BJ (cell line): ENCODE data around the gene ENOSF1. TPM values are rescaled to one million over a fixed set of nuclear protein-coding genes. Genes with fewer than 3 reads are reported as not detected.

ENCODE experiments used
- CTCF ChIA-PET: fragments of 350-600 bp; formaldehyde crosslinking; extraction: SDS; loops from one replicate; lab custom pipeline; 2021; ENCODE audit warnings: antibody characterized with exemption, inconsistent platforms; lab: Yijun Ruan, JAX
- POLR2A ChIA-PET: fragments of 300-600 bp; sonication (Branson Sonifier 250); formaldehyde crosslinking; extraction: SDS; loops from one replicate; lab custom pipeline; 2021; ENCODE audit warnings: antibody characterized with exemption; lab: Charles Lee
- DNase-seq: peaks from one replicate; pipeline ENCODE4 v3.0.0-alpha.2; 2011; ENCODE audit warnings: low read depth
- H3K27me3 ChIP-seq: 2 replicates; pipeline ENCODE4 v1.6.0; 2011; ENCODE audit warnings: low read length; ENCODE audit not compliant: control insufficient read depth, insufficient read depth
- H3K36me3 ChIP-seq: 2 replicates; pipeline ENCODE4 v1.5.1; 2011; ENCODE audit warnings: low read length; ENCODE audit not compliant: control insufficient read depth, insufficient read depth
- H3K4me3 ChIP-seq: 2 replicates; pipeline ENCODE4 v1.5.1; 2011; ENCODE audit warnings: low read depth, mild to moderate bottlenecking, control low read depth, low read length
- polyA plus RNA-seq: library from polyadenylated mRNA; depleted of rRNA; stranded (reverse); fragments of >200 nt; gene quantifications from 2 replicates; pipeline ENCODE4 v1.2.3, GENCODE V29; 2011
- TF ChIP-seq, protein P1 (sequence below): IDR thresholded peaks from 2 replicates; pipeline ENCODE4 v1.5.1; 2011; ENCODE audit warnings: low read depth, mild to moderate bottlenecking, control low read depth, inconsistent platforms, low read length, moderate library complexity; ENCODE audit not compliant: insufficient read depth

The ENOSF1 gene
- polyA plus RNA-seq, 1 experiment: 16.4 TPM

- H3K36me3 ChIP-seq: peaks cover 9% of the 10 kb centered on the region
- H3K27me3 ChIP-seq: no peaks in the 10 kb centered on the region
- TF ChIP-seq, protein P1, sequence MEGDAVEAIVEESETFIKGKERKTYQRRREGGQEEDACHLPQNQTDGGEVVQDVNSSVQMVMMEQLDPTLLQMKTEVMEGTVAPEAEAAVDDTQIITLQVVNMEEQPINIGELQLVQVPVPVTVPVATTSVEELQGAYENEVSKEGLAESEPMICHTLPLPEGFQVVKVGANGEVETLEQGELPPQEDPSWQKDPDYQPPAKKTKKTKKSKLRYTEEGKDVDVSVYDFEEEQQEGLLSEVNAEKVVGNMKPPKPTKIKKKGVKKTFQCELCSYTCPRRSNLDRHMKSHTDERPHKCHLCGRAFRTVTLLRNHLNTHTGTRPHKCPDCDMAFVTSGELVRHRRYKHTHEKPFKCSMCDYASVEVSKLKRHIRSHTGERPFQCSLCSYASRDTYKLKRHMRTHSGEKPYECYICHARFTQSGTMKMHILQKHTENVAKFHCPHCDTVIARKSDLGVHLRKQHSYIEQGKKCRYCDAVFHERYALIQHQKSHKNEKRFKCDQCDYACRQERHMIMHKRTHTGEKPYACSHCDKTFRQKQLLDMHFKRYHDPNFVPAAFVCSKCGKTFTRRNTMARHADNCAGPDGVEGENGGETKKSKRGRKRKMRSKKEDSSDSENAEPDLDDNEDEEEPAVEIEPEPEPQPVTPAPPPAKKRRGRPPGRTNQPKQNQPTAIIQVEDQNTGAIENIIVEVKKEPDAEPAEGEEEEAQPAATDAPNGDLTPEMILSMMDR: no peak
- ChIA-PET POLR2A (no interaction called here), CTCF (interaction anchor here (1.0 to 1.5 kb wide), 2 partner anchors 81 to 123 kb away, joined by 3 to 6 read pairs; no protein-coding TSS in a partner anchor)
- no peak for DNase-seq
- no peak overlapping the region for H3K4me3 ChIP-seq
Measured at GRCh38 chr18:708096-708495, 4.3 kb downstream of the ENOSF1 start.

- DNase-seq: no peak
- Histone ChIP-seq H3K27me3 (no peaks in the 10 kb centered on the region), H3K36me3 (peaks cover 9% of the 10 kb centered on the region), H3K4me3 (no peak overlapping the region)
- ChIA-PET CTCF (no interaction called here), POLR2A (no interaction called here)
- TF ChIP-seq, protein P1: no peak
Measured at GRCh38 chr18:706405-706804, 6.0 kb downstream of the ENOSF1 start.

DNA sequence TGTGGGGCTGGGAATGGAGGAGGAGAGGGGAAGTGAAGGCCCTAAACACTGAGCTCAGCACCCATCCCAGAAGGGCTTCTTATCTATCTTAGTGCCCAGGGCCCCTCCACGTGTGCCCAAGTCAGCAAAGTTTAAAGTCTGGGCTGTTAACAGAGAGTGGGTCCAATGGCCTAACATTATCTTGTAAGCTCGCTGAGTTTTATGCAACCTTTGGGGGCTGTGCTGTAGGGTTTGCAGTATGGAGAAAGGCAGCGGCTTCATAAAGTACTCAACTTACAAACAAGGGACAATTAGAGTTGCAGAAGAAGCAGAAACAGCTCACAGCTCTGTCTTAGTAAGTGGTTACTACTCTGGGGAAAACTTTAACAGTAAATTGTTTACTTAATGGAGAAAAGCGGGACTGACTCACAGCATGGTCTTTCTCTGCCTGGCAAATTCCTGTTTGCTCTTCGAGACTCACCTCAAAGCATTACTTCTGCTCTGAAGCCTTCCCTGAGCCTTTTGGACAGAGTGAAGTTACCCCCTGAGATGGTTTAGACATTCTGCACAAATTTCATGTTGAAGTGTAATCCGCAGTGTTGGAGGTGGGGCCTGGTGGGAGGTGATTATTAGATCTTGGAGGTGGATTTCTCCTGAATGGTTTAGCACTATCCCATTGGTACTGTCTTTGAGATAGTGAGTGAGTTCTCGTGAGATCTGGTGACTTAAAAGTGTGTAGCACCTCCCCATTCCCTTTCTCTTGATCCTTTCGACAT lies 9.0 kb downstream of the ENOSF1 start:
- ChIA-PET POLR2A (interaction anchor here (0.7 kb wide), 1 partner anchor 44 kb away, joined by 3 read pairs; no protein-coding TSS in a partner anchor), CTCF (interaction anchor here (0.7 to 2.3 kb wide), 6 partner anchors 9 to 127 kb away, joined by 3 to 14 read pairs (median 6); partner anchors contain the start of gene ENOSF1)
- H3K4me3 ChIP-seq: no peak overlapping the region
- peak; percentile 24 for DNase-seq
- H3K36me3 ChIP-seq: peaks cover 5% of the 10 kb centered on the region
- H3K27me3 ChIP-seq: no peaks in the 10 kb centered on the region
- TF ChIP-seq, protein P1: no peak

DNA sequence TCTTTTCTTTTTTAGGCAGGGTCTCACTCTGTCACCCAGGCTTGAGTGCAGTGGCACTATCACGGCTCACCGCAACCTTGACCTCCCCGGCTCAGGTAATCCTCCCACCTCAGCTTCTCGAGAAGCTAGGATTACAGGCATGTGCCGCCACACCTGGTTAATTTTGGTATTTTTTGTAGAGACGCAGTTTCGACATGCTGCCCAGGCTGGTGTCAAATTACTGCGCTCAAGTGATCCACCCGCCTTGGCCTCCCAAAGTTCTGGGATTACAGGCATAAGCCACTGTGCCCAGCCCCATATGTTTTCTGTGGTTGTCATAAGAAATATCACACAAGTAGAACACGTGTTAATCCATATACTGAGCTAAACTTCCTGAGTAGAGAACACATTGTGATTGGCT lies 14.6 kb downstream of the ENOSF1 start:
- no peaks in the 10 kb centered on the region for H3K27me3 ChIP-seq
- POLR2A ChIA-PET: no interaction called here
- DNase-seq: no peak
- no peak overlapping the region for H3K4me3 ChIP-seq
- H3K36me3 ChIP-seq: peaks cover 4% of the 10 kb centered on the region
- CTCF ChIA-PET: interaction anchor here (1.4 kb wide), 1 partner anchor 74 kb away, joined by 3 read pairs; no protein-coding TSS in a partner anchor
- TF ChIP-seq, protein P1: no peak

DNA sequence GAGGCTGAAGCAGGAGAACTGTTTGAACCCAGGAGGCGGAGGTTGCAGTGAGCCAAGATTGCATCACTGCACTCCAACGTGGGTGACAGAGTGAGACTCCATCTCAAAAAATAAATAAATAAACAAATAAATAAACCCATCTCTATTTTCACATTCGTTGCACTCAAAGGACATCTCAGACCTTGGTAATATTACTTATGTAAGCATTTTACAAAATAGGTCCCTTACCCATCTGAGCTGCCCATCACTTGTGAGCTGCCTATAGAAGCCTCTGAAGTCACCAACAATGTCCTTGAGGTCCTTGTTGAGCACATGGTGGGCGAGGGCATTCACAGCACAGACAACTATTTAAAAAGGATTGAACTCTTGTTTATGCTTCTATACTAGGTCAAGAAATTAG lies 15.4 kb downstream of the ENOSF1 start:
- peaks cover 7% of the 10 kb centered on the region for H3K36me3 ChIP-seq
- CTCF ChIA-PET: no interaction called here

More for the DNA sequence above, 15.4 kb downstream of the ENOSF1 start:
- DNase-seq: no peak
- H3K4me3 ChIP-seq: no peak overlapping the region
- POLR2A ChIA-PET: no interaction called here
- H3K27me3 ChIP-seq: no peaks in the 10 kb centered on the region
- TF ChIP-seq, protein P1: no peak
